GM12801 (cell line): Measurements from ENCODE around the gene CHST12.

Experiments
- CTCF ChIP-seq: IDR thresholded peaks from one replicate; pipeline ENCODE4 v1.5.1; 2011; ENCODE audit warnings: control low read depth; ENCODE audit not compliant: insufficient read length; ENCODE audit errors: extremely low read depth

CHST12 gene

GRCh38 chr7:2459674-2460073, 56.3 kb downstream of the CHST12 start:
- TF ChIP-seq CTCF, result no peak

- no peak for TF ChIP-seq CTCF
Observed at GRCh38 chr7:2460188-2460587, 56.8 kb downstream of the CHST12 start.

GRCh38 chr7:2460641-2461040, 57.2 kb downstream of the CHST12 start:
- TF ChIP-seq CTCF, result no peak

GRCh38 chr7:2461268-2462026, 58.0 kb downstream of the CHST12 start:
- TF ChIP-seq CTCF, result no peak

DNA sequence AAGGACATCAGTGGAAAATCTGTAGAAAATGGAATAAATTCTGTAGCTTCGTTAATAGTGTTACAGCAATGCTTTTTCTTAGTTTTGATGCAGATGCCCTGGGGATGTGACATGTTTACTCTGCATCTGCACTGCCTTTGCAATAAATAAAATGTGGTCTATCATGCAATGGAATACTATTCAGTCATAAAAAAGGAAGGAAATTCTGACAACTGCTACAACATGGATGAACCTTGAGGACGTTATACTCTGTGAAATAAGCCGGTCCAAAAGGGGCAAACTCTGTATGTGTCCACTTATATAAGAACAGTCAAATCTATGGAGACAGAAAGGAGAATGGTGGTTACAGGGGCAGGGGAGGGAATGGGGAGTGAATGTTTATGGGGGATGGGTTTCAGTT, 59.3 kb downstream of the CHST12 start:
- TF ChIP-seq CTCF, result no peak

GRCh38 chr7:2465928-2466327, 62.5 kb downstream of the CHST12 start:
- no peak for TF ChIP-seq CTCF

DNA sequence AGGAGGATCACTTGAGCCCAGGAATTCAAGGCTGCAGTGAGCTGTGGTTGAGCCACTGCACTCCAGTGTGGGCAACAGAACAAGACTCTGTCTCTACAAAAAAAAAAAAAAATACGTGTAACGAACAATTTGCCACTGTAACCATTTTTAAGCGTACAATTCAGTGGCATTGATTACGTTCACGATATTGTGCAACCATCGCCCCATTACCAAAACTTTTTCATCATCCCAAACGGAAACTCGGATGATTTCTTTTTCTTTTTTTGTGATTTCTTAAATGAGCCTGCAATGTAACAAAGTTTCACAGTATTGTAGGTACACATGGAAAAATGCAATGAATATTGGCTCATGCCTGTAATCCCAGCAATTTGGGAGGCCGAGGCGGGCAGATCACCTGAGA, 63.3 kb downstream of the CHST12 start:
- TF ChIP-seq CTCF, result no peak
